Glomerular visceral epithelial cell (primary cell): ENCODE results near the gene TTR.

Experiments
- DNase-seq: peaks from one replicate; pipeline ENCODE4 v3.0.0-alpha.2; 2016; ENCODE audit errors: extremely low spot score

TTR gene

GRCh38 chr18:31579375-31579774 lies 12.3 kb upstream of the TTR start:
- no peak for DNase-seq

GRCh38 chr18:31581498-31582197 lies 10.0 kb upstream of the TTR start:
- peak; percentile 44 for DNase-seq

GRCh38 chr18:31583185-31583854 lies 8.4 kb upstream of the TTR start:
- no peak for DNase-seq

- DNase-seq: no peak
Measured at GRCh38 chr18:31585991-31586390, 5.7 kb upstream of the TTR start.

- no peak for DNase-seq
Measured at GRCh38 chr18:31586616-31587015, 5.1 kb upstream of the TTR start.

GRCh38 chr18:31587529-31587928 lies 4.1 kb upstream of the TTR start:
- DNase-seq: no peak

GRCh38 chr18:31590570-31590969 lies 1.1 kb upstream of the TTR start:
- DNase-seq: no peak

GRCh38 chr18:31591113-31591512 lies 564 bp upstream of the TTR start:
- no peak for DNase-seq

- DNase-seq: no peak
Measured at GRCh38 chr18:31592506-31593157, 955 bp downstream of the TTR start.

- no peak for DNase-seq
Measured at GRCh38 chr18:31595121-31595771, 3.6 kb downstream of the TTR start.

- DNase-seq: peak; percentile 67
Measured at GRCh38 chr18:31596081-31596872, 4.6 kb downstream of the TTR start.

- no peak for DNase-seq
Measured at GRCh38 chr18:31598021-31598805, 6.5 kb downstream of the TTR start.

- DNase-seq: peak; percentile 38
Measured at GRCh38 chr18:31603315-31603714, 11.6 kb downstream of the TTR start.

GRCh38 chr18:31606265-31606664 lies 14.6 kb downstream of the TTR start:
- peak; percentile 9 for DNase-seq

- DNase-seq: no peak
Measured at GRCh38 chr18:31607384-31607783, 15.7 kb downstream of the TTR start.

- no peak for DNase-seq
Measured at GRCh38 chr18:31609886-31610285, 18.2 kb downstream of the TTR start.

GRCh38 chr18:31610286-31611205 lies 18.9 kb downstream of the TTR start:
- DNase-seq: peak; percentile 8

- no peak for DNase-seq
Measured at GRCh38 chr18:31611511-31611910, 19.8 kb downstream of the TTR start.

GRCh38 chr18:31612124-31612523 lies 20.4 kb downstream of the TTR start:
- no peak for DNase-seq

- no peak for DNase-seq
Measured at GRCh38 chr18:31614044-31614443, 22.4 kb downstream of the TTR start.
